HL-60 (cell line): Measurements from ENCODE around the gene RAP1A.

Experiments
- CTCF ChIP-seq: IDR thresholded peaks from one replicate; pipeline ENCODE4 v1.5.1; 2011; ENCODE audit warnings: low read length, control low read depth, inconsistent platforms; ENCODE audit not compliant: insufficient read depth
- GABPA ChIP-seq: IDR thresholded peaks from 2 replicates; pipeline ENCODE4 v1.6.1; 2012; ENCODE audit warnings: low read depth
- POLR2AphosphoS5 ChIP-seq: IDR thresholded peaks from 2 replicates; pipeline ENCODE4 v1.6.1; 2012; ENCODE audit warnings: low read depth
- REST ChIP-seq: IDR thresholded peaks from 2 replicates; pipeline ENCODE4 v1.6.1; 2012; ENCODE audit warnings: low read depth; ENCODE audit not compliant: insufficient replicate concordance
- SPI1 ChIP-seq: IDR thresholded peaks from 2 replicates; pipeline ENCODE4 v1.6.1; 2012; ENCODE audit warnings: low read depth, mild to moderate bottlenecking, borderline replicate concordance

GRCh38 chr1:111754984-111755330 lies 135.4 kb downstream of the RAP1A start:
- TF ChIP-seq CTCF, result no peak
- TF ChIP-seq GABPA, result no peak
- no peak for TF ChIP-seq REST
- no peak for TF ChIP-seq SPI1
- no peak for TF ChIP-seq POLR2AphosphoS5
